ENCODE data around the gene NFATC2. TPM values are rescaled to one million over a fixed set of nuclear protein-coding genes. Genes with fewer than 3 reads are reported as not detected.

NFATC2 gene
- total RNA-seq, 1 experiment from 2014 or later = 0.61 TPM

- Histone ChIP-seq H2BK20ac (ENCODE audit: low read depth, low read length, poor library complexity, severe bottlenecking) (no peak overlapping the region), H3K4me2 (ENCODE audit: insufficient read depth, insufficient read length, low read length) (no peak overlapping the region), H2BK5ac (ENCODE audit: insufficient read length, low read length) (no peak overlapping the region), H3K79me2 (ENCODE audit: insufficient read depth, low read length) (no peaks in the 10 kb centered on the region), H3K56ac (ENCODE audit: insufficient read length, low read depth, low read length) (no peak overlapping the region), H3K4me1 (ENCODE audit: insufficient read depth, low read length) (no peaks in the 10 kb centered on the region), H2AK5ac (ENCODE audit: insufficient read length, low read length) (no peak overlapping the region), H3K23ac (ENCODE audit: insufficient read length, low read depth, low read length) (no peak overlapping the region), H3K9ac (ENCODE audit: extremely low read depth, insufficient read length, low read length) (no peak overlapping the region), H4K5ac (ENCODE audit: insufficient read length, low read depth, low read length) (no peak overlapping the region), H3K79me1 (ENCODE audit: insufficient read depth, low read depth, low read length, poor library complexity, severe bottlenecking) (no peaks in the 10 kb centered on the region), H2AFZ (ENCODE audit: low read length) (no peak overlapping the region), H4K91ac (ENCODE audit: insufficient read length, low read depth, low read length) (no peak overlapping the region), H3T11ph (ENCODE audit: low read length) (no peak overlapping the region), H3K27ac (ENCODE audit: insufficient read length, low read depth, low read length) (no peak overlapping the region), H2BK12ac (ENCODE audit: insufficient read length, low read depth, low read length) (no peak overlapping the region), H3K27me3 (ENCODE audit: insufficient read depth, low read length) (no peaks in the 10 kb centered on the region), H3K18ac (ENCODE audit: insufficient read length, low read depth, low read length) (no peak overlapping the region), H3K4ac (ENCODE audit: low read depth, low read length) (no peak overlapping the region), H2BK15ac (ENCODE audit: low read depth, low read length) (no peak overlapping the region), H3K9me3 (ENCODE audit: control insufficient read depth, low read depth, low read length) (no peaks in the 10 kb centered on the region), H4K8ac (replicated peaks; ENCODE audit: insufficient read length, low read depth, low read length) (no peak overlapping the region), H2BK120ac (ENCODE audit: low read depth, low read length, poor library complexity, severe bottlenecking) (no peak overlapping the region), H4K20me1 (ENCODE audit: control insufficient read depth, insufficient read depth, insufficient read length) (no peaks in the 10 kb centered on the region), H3K14ac (ENCODE audit: insufficient read depth, low read length) (no peak overlapping the region), H3K23me2 (ENCODE audit: insufficient read length, low read depth, low read length, poor library complexity, severe bottlenecking) (no peaks in the 10 kb centered on the region)
- H3K27ac Mint-ChIP-seq = no peak overlapping the region
- H3K4me3 Mint-ChIP-seq = no peak overlapping the region
- no peak for TF ChIP-seq CTCF (conservative IDR thresholded peaks at IDR 0.05)
- no peaks in the 10 kb centered on the region for H3K9me3 Mint-ChIP-seq
- WGBS (ENCODE audit: extremely low coverage, insufficient read length, low lambda C conversion rate) = no CpG with 5 or more reads among the region's 6 CpGs
- H3K4me1 Mint-ChIP-seq = peaks cover 8 to 12% of the 10 kb centered on the region in 2 experiments
- peaks cover 3% of the 10 kb centered on the region; the same call in 1 of the 2 replicates for H3K27me3 Mint-ChIP-seq (ENCODE audit: low read depth)
- no peak for DNase-seq
- no peaks in the 10 kb centered on the region; a peak in 1 of 7 replicates for H3K36me3 Mint-ChIP-seq (ENCODE audit: insufficient read depth in 1 of 3, low read depth in 3 of 3)
Observed at GRCh38 chr20:51469046-51469445, 73.5 kb downstream of the NFATC2 start.
